HFFc6 (cell line): ENCODE measurements around the gene NBAS. TPM values are rescaled to one million over a fixed set of nuclear protein-coding genes. Genes with fewer than 3 reads are reported as not detected.

Source experiments
- DNase-seq: peaks from one replicate; pipeline ENCODE4 v3.0.0-alpha.2; 2018
- H3K27ac Mint-ChIP-seq: 2 replicates; pipeline ENCODE4 v1.8.0; 2020; ENCODE audit warnings: mild to moderate bottlenecking, mixed read lengths
- H3K27me3 Mint-ChIP-seq: 2 replicates; pipeline ENCODE4 v1.8.0; 2021; ENCODE audit warnings: mild to moderate bottlenecking, moderate library complexity, mixed read lengths; ENCODE audit not compliant: insufficient read depth
- H3K36me3 Mint-ChIP-seq: 2 replicates; pipeline ENCODE4 v1.8.0; 2021; ENCODE audit warnings: low read depth, mixed read lengths
- H3K4me1 Mint-ChIP-seq: 2 replicates; pipeline ENCODE4 v1.8.0; 2020; ENCODE audit warnings: low read depth, mixed read lengths
- H3K4me3 Mint-ChIP-seq: 2 replicates; pipeline ENCODE4 v1.8.0; 2020; ENCODE audit warnings: mild to moderate bottlenecking, moderate library complexity, mixed read lengths
- H3K9me3 Mint-ChIP-seq: 2 replicates; pipeline ENCODE4 v1.8.0; 2020; ENCODE audit warnings: mild to moderate bottlenecking, mixed read lengths
- CTCF ChIP-seq: fragments of 200-600 bp; sonication (generic); IDR thresholded peaks from 2 replicates; pipeline ENCODE4 v1.5.0; 2021; ENCODE audit warnings: antibody characterized with exemption, mild to moderate bottlenecking
- total RNA-seq, 6 experiments: library from RNA; stranded (reverse); fragmentation: NEBNext Ultra II Directional; extraction: Animal tissue kit (Norgen Biotek cat#: 25700); gene quantifications; 2 replicates in 1 of 6; 3 replicates in 5 of 6; pipeline ENCODE4 v1.2.3, GENCODE V29; 2021

NBAS gene
- total RNA-seq, 6 experiments from 2014 or later, result 43.5 to 54.0 (median 52.2) TPM

- no peak for TF ChIP-seq CTCF
- no peak overlapping the region for H3K4me3 Mint-ChIP-seq
- no peaks in the 10 kb centered on the region for H3K27me3 Mint-ChIP-seq
- no peaks in the 10 kb centered on the region for H3K9me3 Mint-ChIP-seq
- H3K4me1 Mint-ChIP-seq, result no peaks in the 10 kb centered on the region
- H3K27ac Mint-ChIP-seq, result no peak overlapping the region
- DNase-seq, result no peak
- H3K36me3 Mint-ChIP-seq, result peaks cover 16% of the 10 kb centered on the region
Observed at GRCh38 chr2:15399241-15399640, 161.9 kb downstream of the NBAS start.

- no peaks in the 10 kb centered on the region for H3K4me1 Mint-ChIP-seq
- no peaks in the 10 kb centered on the region for H3K27me3 Mint-ChIP-seq
- TF ChIP-seq CTCF, result no peak
- no peak overlapping the region for H3K27ac Mint-ChIP-seq
- no peak for DNase-seq
- no peak overlapping the region for H3K4me3 Mint-ChIP-seq
- no peaks in the 10 kb centered on the region for H3K9me3 Mint-ChIP-seq
- H3K36me3 Mint-ChIP-seq, result peaks cover 18% of the 10 kb centered on the region
Observed at GRCh38 chr2:15391751-15392150, 169.4 kb downstream of the NBAS start.

GRCh38 chr2:15389895-15390294 is 171.2 kb downstream of the NBAS start:
- no peak overlapping the region for H3K27ac Mint-ChIP-seq
- DNase-seq, result no peak
- no peak for TF ChIP-seq CTCF
- H3K9me3 Mint-ChIP-seq, result no peaks in the 10 kb centered on the region
- no peaks in the 10 kb centered on the region for H3K4me1 Mint-ChIP-seq
- no peak overlapping the region for H3K4me3 Mint-ChIP-seq
- no peaks in the 10 kb centered on the region; the same call in 1 of the 2 replicates for H3K27me3 Mint-ChIP-seq
- peaks cover 18% of the 10 kb centered on the region for H3K36me3 Mint-ChIP-seq

DNA sequence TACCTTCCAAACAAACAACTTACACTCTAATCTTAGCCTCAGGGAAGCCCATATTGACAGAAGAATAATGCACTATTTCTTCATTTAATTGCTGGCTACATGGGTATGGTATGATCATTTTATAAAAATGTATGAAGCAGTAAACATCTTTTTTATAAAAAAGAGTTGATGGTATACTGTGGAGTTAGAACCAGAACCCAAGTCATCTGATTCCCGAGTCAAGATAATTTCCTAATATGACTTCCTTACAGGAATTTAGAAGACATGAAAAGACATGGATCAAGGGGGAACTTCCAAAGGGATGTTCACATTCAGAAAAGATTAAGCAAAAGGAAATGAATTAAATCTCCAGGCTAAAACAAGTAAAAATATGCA is 171.8 kb downstream of the NBAS start:
- Mint-ChIP-seq H3K27ac (no peak overlapping the region), H3K4me3 (no peak overlapping the region), H3K9me3 (no peaks in the 10 kb centered on the region), H3K27me3 (no peaks in the 10 kb centered on the region; the same call in 1 of the 2 replicates), H3K4me1 (no peaks in the 10 kb centered on the region), H3K36me3 (peaks cover 18% of the 10 kb centered on the region)
- no peak for TF ChIP-seq CTCF
- DNase-seq, result no peak

DNA sequence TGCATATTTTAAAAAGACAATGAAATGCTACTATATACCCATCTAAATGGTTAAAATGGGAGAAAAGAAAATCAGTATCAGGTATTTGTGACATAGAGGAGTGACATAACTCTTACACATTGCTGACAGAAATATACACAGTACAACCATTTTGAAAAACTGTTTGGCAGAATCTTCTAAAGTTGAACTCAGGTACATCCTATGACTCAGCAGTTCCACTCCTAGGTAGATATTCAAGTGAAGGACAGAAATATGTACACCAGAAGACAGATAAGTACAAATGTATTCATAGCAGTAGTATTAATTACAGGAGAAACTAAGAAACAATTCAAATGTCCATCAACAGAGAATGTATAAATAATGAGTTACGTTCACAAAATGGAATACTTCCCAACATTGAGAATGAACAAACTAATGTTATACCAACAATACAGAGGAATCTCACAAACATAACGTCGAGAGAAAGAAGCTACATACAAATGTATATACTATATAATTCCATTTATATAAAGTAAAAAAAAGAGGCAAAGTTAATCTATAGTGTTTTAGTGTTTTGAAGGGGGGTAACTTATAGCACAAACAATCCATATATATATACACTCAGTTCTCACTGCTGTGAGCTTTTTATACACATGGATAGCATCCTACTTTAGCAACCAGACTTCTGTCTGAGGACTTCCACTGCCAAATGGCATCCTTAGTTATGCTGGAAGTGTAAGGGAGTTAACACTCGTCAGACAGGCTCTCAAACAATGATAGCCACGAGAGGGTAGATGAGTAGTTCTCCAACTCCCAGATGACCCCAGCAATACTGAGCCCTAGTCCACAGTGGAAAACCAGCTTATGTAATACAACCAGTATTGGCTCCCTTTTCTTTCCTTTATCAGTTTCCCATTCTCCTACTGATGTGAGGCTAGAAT is 172.5 kb downstream of the NBAS start:
- Mint-ChIP-seq H3K27me3 (no peaks in the 10 kb centered on the region; the same call in 1 of the 2 replicates), H3K27ac (no peak overlapping the region), H3K9me3 (no peaks in the 10 kb centered on the region), H3K36me3 (peaks cover 18% of the 10 kb centered on the region), H3K4me3 (no peak overlapping the region), H3K4me1 (no peaks in the 10 kb centered on the region)
- no peak for DNase-seq
- no peak for TF ChIP-seq CTCF
